ENCODE measurements around the gene SPTBN5. TPM values are rescaled to one million over a fixed set of nuclear protein-coding genes. Genes with fewer than 3 reads are reported as not detected.

Gene SPTBN5
- total and polyA plus RNA-seq, 2 donors (not counting 1 experiment from before 2014, with no cell fraction given) = 0.55 to 1.4 TPM

- no peak for TF ChIP-seq EZH2 (IDR thresholded peaks at IDR 0.05; ENCODE audit: borderline replicate concordance, insufficient read depth, low read depth, low read length, poor library complexity, severe bottlenecking)
- TF ChIP-seq, protein P1, sequence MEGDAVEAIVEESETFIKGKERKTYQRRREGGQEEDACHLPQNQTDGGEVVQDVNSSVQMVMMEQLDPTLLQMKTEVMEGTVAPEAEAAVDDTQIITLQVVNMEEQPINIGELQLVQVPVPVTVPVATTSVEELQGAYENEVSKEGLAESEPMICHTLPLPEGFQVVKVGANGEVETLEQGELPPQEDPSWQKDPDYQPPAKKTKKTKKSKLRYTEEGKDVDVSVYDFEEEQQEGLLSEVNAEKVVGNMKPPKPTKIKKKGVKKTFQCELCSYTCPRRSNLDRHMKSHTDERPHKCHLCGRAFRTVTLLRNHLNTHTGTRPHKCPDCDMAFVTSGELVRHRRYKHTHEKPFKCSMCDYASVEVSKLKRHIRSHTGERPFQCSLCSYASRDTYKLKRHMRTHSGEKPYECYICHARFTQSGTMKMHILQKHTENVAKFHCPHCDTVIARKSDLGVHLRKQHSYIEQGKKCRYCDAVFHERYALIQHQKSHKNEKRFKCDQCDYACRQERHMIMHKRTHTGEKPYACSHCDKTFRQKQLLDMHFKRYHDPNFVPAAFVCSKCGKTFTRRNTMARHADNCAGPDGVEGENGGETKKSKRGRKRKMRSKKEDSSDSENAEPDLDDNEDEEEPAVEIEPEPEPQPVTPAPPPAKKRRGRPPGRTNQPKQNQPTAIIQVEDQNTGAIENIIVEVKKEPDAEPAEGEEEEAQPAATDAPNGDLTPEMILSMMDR (IDR thresholded peaks at IDR 0.05) = no peak
- H3K27ac ChIP-seq (ENCODE audit: low read length in 2 of 2) = no peak overlapping the region
- intact Hi-C loops (cut with micrococcal nuclease) = no loop called here
- H3K36me3 ChIP-seq (replicated peaks in 1 of 2; ENCODE audit: control extremely low read depth in 1 of 2, control insufficient read depth in 1 of 2, extremely low read depth in 1 of 2, insufficient read depth in 2 of 2, low read length in 1 of 2) = peaks cover 2 to 25% of the 10 kb centered on the region in 2 experiments
- no peak overlapping the region for H3K4me3 ChIP-seq (ENCODE audit: control extremely low read depth in 1 of 5, extremely low read depth in 1 of 5, insufficient read depth in 1 of 5, low read depth in 2 of 5, low read length in 4 of 5)
- Mint-ChIP-seq H3K9me3 (ENCODE audit: insufficient read depth) (no peaks in the 10 kb centered on the region), H3K4me3 (no peak overlapping the region), H3K4me1 (peaks cover 7% of the 10 kb centered on the region), H3K27ac (no peak overlapping the region), H3K27me3 (no peaks in the 10 kb centered on the region)
- ChIA-PET POLR2A (no interaction called here), CTCF (interaction anchor here (1.5 kb wide), 1 partner anchor 9 kb away, joined by 6 read pairs; no protein-coding TSS in a partner anchor)
- no peaks in the 10 kb centered on the region for H3K27me3 ChIP-seq (replicated peaks in 1 of 4; ENCODE audit: control extremely low read depth in 1 of 4, control insufficient read depth in 3 of 4, insufficient read depth in 4 of 4, low read length in 3 of 4)
- H3K79me2 ChIP-seq (ENCODE audit: control insufficient read depth, insufficient read depth, low read length) = peaks cover 11% of the 10 kb centered on the region
- no CpG with 5 or more reads among the region's 3 CpGs for whole genome bisulfite sequencing (ENCODE audit: insufficient coverage)
- ATAC-seq (ENCODE audit: low read depth) (no peak), DNase-seq (no peak)
- no peaks in the 10 kb centered on the region for H3K9me3 ChIP-seq (ENCODE audit: control extremely low read depth in 1 of 3, control insufficient read depth in 2 of 3, insufficient read depth in 1 of 3, low read length in 2 of 3)
- no peak overlapping the region for H3K4me2 ChIP-seq (replicated peaks; ENCODE audit: low read depth, low read length, poor library complexity, severe bottlenecking)
- peaks cover 0 to 10% of the 10 kb centered on the region in 2 donors for H3K4me1 ChIP-seq (ENCODE audit: control insufficient read depth in 2 of 2, insufficient read depth in 2 of 2, low read length in 2 of 2)
- no peaks in the 10 kb centered on the region for H4K20me1 ChIP-seq (ENCODE audit: control insufficient read depth, insufficient read depth, low read length, poor library complexity, severe bottlenecking)
- no peak overlapping the region for H2AFZ ChIP-seq (ENCODE audit: insufficient read depth, low read depth, low read length, poor library complexity, severe bottlenecking)
- H3K9ac ChIP-seq (ENCODE audit: low read length) = no peak overlapping the region
These were observed 19.4 kb upstream of the SPTBN5 start for GRCh38 chr15:41913256-41913655.

GRCh38 chr15:41911691-41912345, 18.0 kb upstream of the SPTBN5 start:
- no peak overlapping the region for H3K27ac ChIP-seq (ENCODE audit: low read length in 2 of 2)
- ATAC-seq (ENCODE audit: low read depth) = no peak
- Mint-ChIP-seq H3K4me1 (peaks cover 7% of the 10 kb centered on the region), H3K27me3 (no peaks in the 10 kb centered on the region), H3K9me3 (ENCODE audit: insufficient read depth) (no peaks in the 10 kb centered on the region), H3K27ac (no peak overlapping the region), H3K4me3 (no peak overlapping the region)
- ChIA-PET CTCF (no interaction called here), POLR2A (no interaction called here)
- TF ChIP-seq, protein P1 (IDR thresholded peaks at IDR 0.05) = no peak
- no peak for TF ChIP-seq EZH2 (IDR thresholded peaks at IDR 0.05; ENCODE audit: borderline replicate concordance, insufficient read depth, low read depth, low read length, poor library complexity, severe bottlenecking)
- no peak overlapping the region for H3K4me3 ChIP-seq (ENCODE audit: control extremely low read depth in 1 of 5, extremely low read depth in 1 of 5, insufficient read depth in 1 of 5, low read depth in 2 of 5, low read length in 4 of 5)
- 92% methylated on average over 14 of the region's 14 CpGs for WGBS (ENCODE audit: insufficient coverage)
- peaks cover 0 to 9% of the 10 kb centered on the region in 2 donors for H3K4me1 ChIP-seq (ENCODE audit: control insufficient read depth in 2 of 2, insufficient read depth in 2 of 2, low read length in 2 of 2)
- H3K9ac ChIP-seq (ENCODE audit: low read length) = no peak overlapping the region
- peaks cover 0 to 5% (median under 1%) of the 10 kb centered on the region in 3 donors for H3K9me3 ChIP-seq (ENCODE audit: control extremely low read depth in 1 of 3, control insufficient read depth in 2 of 3, insufficient read depth in 1 of 3, low read length in 2 of 3)
- H2AFZ ChIP-seq (ENCODE audit: insufficient read depth, low read depth, low read length, poor library complexity, severe bottlenecking) = no peak overlapping the region
- intact Hi-C loops (cut with micrococcal nuclease) = no loop called here
- peaks cover 11% of the 10 kb centered on the region for H3K79me2 ChIP-seq (ENCODE audit: control insufficient read depth, insufficient read depth, low read length)
- no peak overlapping the region for H3K4me2 ChIP-seq (replicated peaks; ENCODE audit: low read depth, low read length, poor library complexity, severe bottlenecking)
- no peaks in the 10 kb centered on the region for H4K20me1 ChIP-seq (ENCODE audit: control insufficient read depth, insufficient read depth, low read length, poor library complexity, severe bottlenecking)
- peaks cover 7 to 30% of the 10 kb centered on the region in 2 experiments for H3K36me3 ChIP-seq (replicated peaks in 1 of 2; ENCODE audit: control extremely low read depth in 1 of 2, control insufficient read depth in 1 of 2, extremely low read depth in 1 of 2, insufficient read depth in 2 of 2, low read length in 1 of 2)
- H3K27me3 ChIP-seq (replicated peaks in 1 of 4; ENCODE audit: control extremely low read depth in 1 of 4, control insufficient read depth in 3 of 4, insufficient read depth in 4 of 4, low read length in 3 of 4) = no peaks in the 10 kb centered on the region
- no peak for DNase-seq

Measured in B cell (primary cell).